GM20431 (cell line): ENCODE results near the gene CD79A.

ENCODE experiments used
- in situ Hi-C: fragments of 300-500 bp; cut with MseI, MboI; formaldehyde crosslinking; loops from one replicate; pipeline ENCODE4 v1.15.0; 2020; ENCODE audit warnings: low sequenced_read_pairs; ENCODE audit not compliant: unreplicated experiment

The CD79A gene

GRCh38 chr19:41917676-41918075 lies 40.6 kb downstream of the CD79A start:
- in situ Hi-C loops: no loop called here

- in situ Hi-C loops: no loop called here
Measured at GRCh38 chr19:41918095-41918494, 41.0 kb downstream of the CD79A start.

- in situ Hi-C loops: no loop called here
Measured at GRCh38 chr19:41918653-41919244, 41.7 kb downstream of the CD79A start.

GRCh38 chr19:41919948-41920712 lies 43.1 kb downstream of the CD79A start:
- in situ Hi-C loops: no loop called here

- in situ Hi-C loops: no loop called here
Measured at GRCh38 chr19:41920882-41921576, 44.0 kb downstream of the CD79A start.

GRCh38 chr19:41921577-41922576 lies 44.8 kb downstream of the CD79A start:
- in situ Hi-C loops: no loop called here

- in situ Hi-C loops: no loop called here
Measured at GRCh38 chr19:41922585-41922984, 45.5 kb downstream of the CD79A start.

- in situ Hi-C loops: no loop called here
Measured at GRCh38 chr19:41923045-41923788, 46.1 kb downstream of the CD79A start.

- in situ Hi-C loops: no loop called here
Measured at GRCh38 chr19:41924151-41925145, 47.4 kb downstream of the CD79A start.

GRCh38 chr19:41925208-41926003 lies 48.3 kb downstream of the CD79A start:
- in situ Hi-C loops: no loop called here

GRCh38 chr19:41926028-41926762 lies 49.1 kb downstream of the CD79A start:
- in situ Hi-C loops: no loop called here

- in situ Hi-C loops: no loop called here
Measured at GRCh38 chr19:41926763-41927496, 49.9 kb downstream of the CD79A start.

- in situ Hi-C loops: no loop called here
Measured at GRCh38 chr19:41927497-41928192, 50.6 kb downstream of the CD79A start.

- in situ Hi-C loops: no loop called here
Measured at GRCh38 chr19:41928221-41928683, 51.2 kb downstream of the CD79A start, which contains the start of gene ERFL. TSS of gene ERFL (minus strand) at chr19:41928449. CDS start at chr19:41912919, 15,530 bp downstream.
